HG02610 (cell line): Measurements from ENCODE around the gene AKR1C3.
"Not testable (repeated sequence)": the region's sequence is repeated elsewhere in the genome, so short reads cannot be mapped to it uniquely, and the experiment has no call there.

Experiments
- ATAC-seq: cut with Tn5 transposase; IDR thresholded peaks from one replicate; pipeline ENCODE4 v1.9.1; 2021; ENCODE audit warnings: mild to moderate bottlenecking, moderate library complexity; ENCODE audit not compliant: unreplicated experiment

AKR1C3 gene

GRCh38 chr10:5094265-5095205 is at the start of gene AKR1C3:
AKR1C3 (plus strand) TSS chr10:5094414; CDS start chr10:5094445, 31 bp downstream.
- no peak for ATAC-seq

- no peak for ATAC-seq
These were observed 49.1 kb upstream of the AKR1C3 start for GRCh38 chr10:5045095-5045494.

DNA sequence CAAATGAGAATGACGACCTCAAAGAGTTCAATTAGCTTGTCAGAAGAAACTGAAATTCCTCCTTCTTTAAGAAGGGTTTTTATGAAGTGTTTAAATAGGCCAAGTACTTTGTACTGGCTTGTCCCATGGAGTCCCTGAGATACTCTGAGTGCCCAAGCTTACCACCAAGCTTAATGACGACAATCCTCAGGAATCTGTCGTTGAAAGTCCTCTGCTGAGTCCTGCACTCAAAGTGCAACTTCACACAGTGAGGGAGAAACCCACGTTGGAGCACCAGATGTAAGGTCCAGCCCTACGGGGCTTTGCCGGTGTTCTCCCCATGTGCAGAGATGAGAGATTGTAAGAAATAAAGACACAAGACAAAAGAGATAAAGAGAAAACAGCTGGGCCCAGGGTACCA is 47.8 kb upstream of the AKR1C3 start:
- no peak for ATAC-seq

DNA sequence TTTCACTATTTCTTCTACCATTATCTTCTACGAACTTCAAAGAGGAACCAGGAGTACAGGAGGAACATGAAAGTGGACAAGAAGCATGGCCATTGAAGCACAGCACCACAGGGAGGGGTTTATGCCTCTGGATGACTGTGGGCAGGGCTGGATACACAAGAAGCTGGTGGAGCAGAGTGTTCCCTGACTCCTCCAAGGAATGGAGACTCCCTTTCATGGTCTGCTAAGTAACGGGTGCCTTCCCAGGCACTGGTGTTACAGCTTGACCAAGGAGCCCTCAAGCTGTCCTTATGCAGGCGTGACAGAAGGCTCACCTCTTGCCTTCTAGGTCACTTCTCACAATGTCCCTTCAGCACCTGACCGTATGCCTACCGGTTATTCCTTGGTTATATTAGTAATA is 47.2 kb upstream of the AKR1C3 start:
- not testable (repeated sequence) for ATAC-seq

- ATAC-seq: no peak
These were observed 46.1 kb upstream of the AKR1C3 start for GRCh38 chr10:5047912-5048628.

DNA sequence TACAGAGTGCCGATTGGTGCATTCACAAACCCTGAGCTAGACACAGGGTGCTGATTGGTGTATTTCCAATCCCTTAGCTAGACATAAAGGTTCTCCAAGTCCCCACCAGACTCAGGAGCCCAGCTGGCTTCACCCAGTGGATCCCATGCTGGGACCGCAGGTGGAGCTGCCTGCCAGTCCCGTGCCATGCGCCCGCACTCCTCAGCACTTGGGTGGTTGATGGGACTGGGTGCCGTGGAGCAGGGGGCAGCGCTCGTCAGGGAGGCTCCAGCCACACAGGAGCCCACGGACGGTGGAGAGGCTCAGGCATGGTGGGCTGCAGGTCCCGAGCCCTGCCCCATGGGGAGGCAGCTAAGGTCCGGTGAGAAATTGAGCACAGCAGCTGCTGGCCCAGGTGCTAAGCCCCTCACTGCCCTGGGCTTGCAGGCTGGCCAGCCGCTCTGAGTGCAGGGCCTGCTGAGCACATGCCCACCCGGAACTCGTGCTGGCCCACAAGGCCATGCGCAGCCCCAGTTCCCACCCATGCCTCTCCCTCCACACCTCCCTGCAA is 41.2 kb upstream of the AKR1C3 start:
- not testable (repeated sequence) for ATAC-seq

DNA sequence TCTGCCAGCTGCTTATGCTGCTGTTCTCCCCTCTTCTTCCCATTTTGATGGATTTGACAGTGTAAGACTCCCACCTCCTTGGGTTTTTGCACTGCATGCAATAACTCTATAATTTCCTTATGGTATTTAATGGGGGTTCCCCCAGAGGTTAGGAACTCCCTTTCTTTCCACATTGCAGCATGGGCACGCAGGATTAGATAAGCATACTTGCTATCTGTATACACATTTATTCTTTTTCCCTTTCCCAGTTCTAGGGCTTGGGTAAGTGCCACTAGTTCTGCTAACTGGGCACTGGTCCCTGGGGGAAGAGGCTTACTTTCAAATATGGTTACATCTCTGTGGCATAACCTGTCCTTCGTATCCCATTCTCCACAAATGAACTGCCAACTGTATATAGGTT is 39.4 kb upstream of the AKR1C3 start:
- not testable (repeated sequence) for ATAC-seq

GRCh38 chr10:5059267-5059666 is 34.9 kb upstream of the AKR1C3 start:
- ATAC-seq: not testable (repeated sequence)

DNA sequence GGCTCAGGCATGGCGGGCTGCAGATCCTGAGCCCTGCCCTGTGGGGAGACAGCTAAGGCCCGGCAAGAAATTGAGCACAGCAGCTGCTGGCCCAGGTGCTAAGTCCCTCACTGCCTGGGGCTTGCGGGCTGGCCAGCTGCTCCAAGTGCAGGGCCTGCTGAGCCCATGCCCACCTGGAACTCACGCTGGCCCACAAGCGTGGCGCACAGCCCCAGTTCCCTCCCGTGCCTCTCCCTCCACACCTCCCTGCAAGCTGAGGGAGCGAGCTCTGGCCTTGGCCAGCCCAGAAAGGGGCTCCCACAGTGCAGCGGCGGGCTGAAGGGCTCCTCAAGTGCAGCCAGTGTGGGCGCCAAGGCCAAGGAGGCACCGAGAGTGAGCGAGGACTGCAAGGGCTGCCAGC is 33.4 kb upstream of the AKR1C3 start:
- not testable (repeated sequence) for ATAC-seq

DNA sequence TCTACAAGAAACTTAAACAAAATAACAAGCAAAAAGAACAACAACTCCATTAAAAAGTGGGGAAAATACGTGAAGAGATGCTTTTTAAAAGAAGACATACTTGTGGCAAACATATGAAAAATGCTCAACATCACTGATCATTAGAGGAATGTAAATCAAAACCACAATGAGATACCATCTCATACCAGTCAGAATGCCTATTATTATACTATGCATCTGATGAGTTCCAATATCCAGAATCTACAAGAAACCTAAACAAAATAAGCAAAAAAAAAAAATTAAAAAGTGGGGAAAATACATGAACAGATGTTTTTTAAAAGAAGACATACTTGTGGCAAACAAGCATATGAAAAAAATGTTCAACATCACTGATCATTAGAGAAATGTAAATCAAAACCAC is 29.6 kb upstream of the AKR1C3 start:
- no peak for ATAC-seq

GRCh38 chr10:5068274-5068984 is 25.8 kb upstream of the AKR1C3 start:
- no peak for ATAC-seq

DNA sequence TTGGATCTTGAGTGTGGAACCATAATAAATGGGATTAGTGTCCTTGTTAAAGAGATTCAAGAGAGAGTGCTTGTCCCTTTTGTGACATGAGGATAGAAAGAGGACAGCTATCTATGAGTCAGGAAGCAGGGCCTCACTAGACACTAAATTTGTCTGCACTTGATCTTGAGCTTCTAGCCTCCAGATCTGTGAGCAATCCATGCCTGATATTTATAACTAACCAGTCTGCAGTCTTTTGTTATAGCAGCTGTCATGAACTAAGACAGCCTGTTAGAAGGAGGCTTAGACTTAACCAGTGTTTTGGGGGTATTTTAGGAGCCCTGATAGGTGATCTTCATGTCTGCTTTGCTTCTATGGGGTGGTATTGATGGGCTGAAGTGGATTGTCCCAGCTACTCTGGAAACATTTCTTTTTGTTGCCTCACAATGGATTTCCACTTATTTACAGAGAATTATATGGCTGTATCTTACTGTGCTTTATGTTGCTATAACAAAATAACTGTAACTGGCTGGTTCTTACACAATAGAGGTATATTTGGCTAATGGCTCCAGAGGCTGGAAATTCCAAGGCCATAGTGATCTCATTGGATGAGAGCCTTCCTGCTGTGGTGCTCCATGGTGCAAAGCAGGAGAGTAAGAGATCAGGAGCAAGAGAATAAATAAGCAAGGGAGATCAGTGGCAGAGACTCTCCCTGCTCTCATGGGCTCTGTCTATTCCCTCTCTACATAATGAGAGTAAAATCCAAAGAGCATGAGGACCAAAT is 23.4 kb upstream of the AKR1C3 start:
- no peak for ATAC-seq

DNA sequence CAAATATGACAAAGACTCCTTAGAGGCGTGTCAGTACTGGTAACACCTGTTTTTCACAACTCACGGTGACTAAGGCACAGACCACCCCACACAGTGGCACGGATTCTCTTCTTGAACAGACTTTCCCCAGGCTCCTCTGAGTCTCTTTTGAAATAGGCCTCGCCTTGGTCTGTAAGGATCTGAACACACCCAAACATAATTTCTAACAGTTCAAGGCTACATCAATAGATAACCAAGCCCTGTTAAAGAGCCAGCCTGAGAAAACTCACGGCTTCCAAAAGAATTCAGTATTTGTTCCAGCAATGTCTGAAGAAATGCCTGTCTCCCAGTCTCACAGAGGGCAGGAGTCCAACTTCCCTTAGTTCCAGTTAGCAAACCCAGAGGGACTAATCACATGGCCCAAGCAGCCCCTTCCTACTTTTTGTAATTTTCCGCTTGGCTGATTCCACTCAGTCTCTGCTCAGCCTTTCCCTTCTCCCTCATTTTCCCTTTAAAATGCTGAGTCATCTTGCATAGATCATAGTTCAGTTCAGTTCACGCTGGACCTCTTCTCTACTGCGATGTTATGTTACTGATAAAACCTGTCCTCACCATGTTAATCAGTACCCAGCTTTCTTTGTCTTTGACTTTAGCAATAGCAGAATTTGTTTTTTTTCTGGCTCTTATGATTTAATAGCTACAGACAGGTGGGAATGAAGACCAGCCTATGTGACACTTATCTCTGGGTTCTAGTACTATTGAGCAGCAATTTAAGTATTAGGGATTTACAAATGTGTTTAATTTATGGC is 22.6 kb upstream of the AKR1C3 start:
- no peak for ATAC-seq

DNA sequence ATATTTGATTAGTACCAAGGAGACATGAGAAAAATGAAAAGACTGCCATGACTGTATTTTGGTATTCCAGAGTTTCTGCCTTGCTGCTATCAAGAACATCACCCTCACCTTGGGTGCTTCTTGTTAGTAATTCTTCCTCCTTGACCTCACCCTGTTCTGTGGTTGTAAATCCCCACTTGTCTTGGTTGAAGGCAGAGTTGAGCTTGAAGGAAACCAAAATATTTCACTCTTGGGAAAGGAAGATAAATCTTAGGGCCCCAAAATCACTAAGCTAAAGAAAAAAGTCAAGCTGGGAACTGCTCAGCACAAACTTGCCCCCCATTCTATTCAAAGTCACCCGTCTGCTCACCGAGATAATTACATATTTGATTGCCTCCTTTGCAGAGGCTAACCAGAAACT is 20.6 kb upstream of the AKR1C3 start:
- ATAC-seq: no peak

DNA sequence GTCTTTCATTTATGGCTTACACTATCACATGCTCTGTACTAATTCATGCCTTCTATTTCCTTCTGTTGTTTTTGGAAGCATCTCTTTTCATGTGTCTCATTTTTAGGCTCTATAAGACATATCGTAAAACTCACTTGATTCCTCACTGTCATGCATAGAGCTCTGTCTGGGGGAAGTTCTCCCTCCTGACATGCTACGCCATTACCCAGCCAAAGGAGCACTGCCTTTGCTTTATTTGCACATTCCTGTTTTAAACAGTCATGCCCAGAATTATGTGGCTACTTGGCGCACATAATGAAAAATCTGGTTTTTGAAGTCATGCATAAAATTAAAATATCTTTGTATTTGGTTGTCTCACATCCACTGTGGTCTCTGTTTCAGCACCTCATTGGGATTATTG is 17.6 kb upstream of the AKR1C3 start:
- no peak for ATAC-seq

DNA sequence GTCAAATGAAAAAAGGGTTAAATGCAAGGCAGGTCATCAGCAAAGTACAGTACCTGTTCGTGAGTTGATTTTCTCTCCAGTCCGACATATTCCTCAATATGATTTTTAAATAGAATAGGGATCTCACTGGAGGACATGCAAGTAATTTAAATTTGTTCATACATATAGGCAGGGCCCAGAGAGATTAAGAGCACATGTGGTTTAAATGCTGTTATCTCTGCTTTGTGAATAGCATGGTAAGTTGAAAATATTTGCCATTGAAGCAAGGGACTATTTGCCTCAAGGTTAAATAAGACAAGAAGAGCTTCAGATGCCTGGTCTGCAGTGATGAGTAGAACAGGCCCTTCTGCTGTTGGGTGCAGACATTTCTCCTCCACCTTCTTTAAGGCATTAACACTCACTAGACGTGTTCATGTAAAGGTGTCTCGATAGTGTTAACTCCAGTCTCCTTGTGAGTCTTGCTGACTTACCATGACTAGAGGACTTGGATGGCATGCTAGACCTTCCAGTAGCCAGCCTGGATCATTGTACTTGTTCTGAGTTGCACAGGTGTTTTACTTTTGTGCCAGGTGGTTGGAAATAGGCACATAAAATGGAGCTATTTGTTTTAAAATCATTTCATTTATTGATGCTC is 15.6 kb upstream of the AKR1C3 start:
- no peak for ATAC-seq

DNA sequence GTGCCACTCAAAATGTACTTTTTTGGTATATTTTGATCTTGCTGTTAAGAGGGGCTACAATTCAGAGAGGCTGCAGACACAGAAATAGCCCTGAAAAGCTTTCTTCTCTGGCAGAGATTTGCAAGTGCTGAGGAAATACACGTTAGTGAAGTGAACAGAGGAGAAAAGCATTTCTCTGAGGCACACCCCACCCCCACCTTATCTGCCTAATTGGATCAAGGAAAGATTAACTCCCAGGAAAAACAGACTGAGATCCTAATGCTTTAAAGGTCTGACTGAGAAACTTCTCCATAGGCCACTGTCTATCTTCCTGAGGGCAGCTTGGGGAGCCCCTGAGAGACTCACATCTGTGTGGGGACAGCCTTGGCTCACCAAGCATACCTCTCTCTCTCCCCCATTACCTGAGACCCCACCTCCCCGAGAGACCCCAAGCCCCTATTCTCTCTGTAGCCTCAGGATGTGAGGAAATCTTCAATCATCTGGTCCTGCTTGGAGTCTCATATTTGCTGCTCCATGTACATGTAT is 14.8 kb upstream of the AKR1C3 start:
- no peak for ATAC-seq

- ATAC-seq: no peak
These were observed 14.4 kb upstream of the AKR1C3 start for GRCh38 chr10:5079836-5080235.

DNA sequence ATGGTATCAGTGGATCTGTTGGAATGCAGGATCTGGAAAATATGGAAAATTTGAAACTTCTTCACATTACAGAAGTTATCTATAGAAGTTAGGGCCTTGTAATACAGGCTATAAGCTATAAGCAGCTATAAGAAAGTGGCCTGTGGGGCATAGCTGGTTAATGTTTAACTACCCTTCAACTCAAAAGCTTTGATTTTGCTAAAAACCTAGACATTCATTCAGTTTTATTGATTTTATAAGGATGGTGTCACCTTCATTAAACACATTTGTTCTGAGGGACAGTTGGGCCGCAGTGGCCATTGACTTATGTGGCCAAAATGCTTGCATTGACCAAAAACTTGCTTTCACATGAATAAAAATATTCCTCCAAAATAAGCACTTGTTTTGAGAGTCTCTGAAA is 13.1 kb upstream of the AKR1C3 start:
- ATAC-seq: no peak
